Measurements from ENCODE around the gene SMARCA4. TPM values are rescaled to one million over a fixed set of nuclear protein-coding genes. Genes with fewer than 3 reads are reported as not detected.
"Not testable (repeated sequence)": the region's sequence is repeated elsewhere in the genome, so short reads cannot be mapped to it uniquely, and the experiment has no call there.

SMARCA4 gene
- total RNA-seq, 1 donor from 2014 or later: 95.6 TPM

GRCh38 chr19:11091703-11092153, 130.9 kb downstream of the SMARCA4 start:
- no peaks in the 10 kb centered on the region for H3K27me3 ChIP-seq
- ATAC-seq: no peak
- peak overlapping the region; percentile 76 for H3K4me3 ChIP-seq
- H3K27ac ChIP-seq: peak overlapping the region; percentile 98
- TF ChIP-seq CTCF (IDR thresholded peaks at IDR 0.05): no peak
- no peaks in the 10 kb centered on the region for H3K9me3 ChIP-seq
- peaks cover 5% of the 10 kb centered on the region for H3K36me3 ChIP-seq
- peaks cover 75% of the 10 kb centered on the region for H3K4me1 ChIP-seq
- DNase-seq: no peak
- intact Hi-C loops (cut with DNase I): no loop called here

- Histone ChIP-seq H3K27ac (peak overlapping the region; percentile 98), H3K27me3 (no peaks in the 10 kb centered on the region), H3K9me3 (no peaks in the 10 kb centered on the region), H3K4me3 (peak overlapping the region; percentile 76), H3K4me1 (peaks cover 79% of the 10 kb centered on the region), H3K36me3 (peaks cover 5% of the 10 kb centered on the region)
- intact Hi-C loops (cut with DNase I): no loop called here
- no peak for ATAC-seq
- TF ChIP-seq CTCF (IDR thresholded peaks at IDR 0.05): no peak
- DNase-seq: no peak
These were observed 131.3 kb downstream of the SMARCA4 start for GRCh38 chr19:11092181-11092538.

GRCh38 chr19:11093689-11094238, 132.9 kb downstream of the SMARCA4 start:
- Histone ChIP-seq H3K27ac (peak overlapping the region; percentile 98), H3K4me1 (peaks cover 76% of the 10 kb centered on the region), H3K9me3 (no peaks in the 10 kb centered on the region), H3K4me3 (peak overlapping the region; percentile 76), H3K36me3 (peaks cover 5% of the 10 kb centered on the region), H3K27me3 (no peaks in the 10 kb centered on the region)
- intact Hi-C loops (cut with DNase I): no loop called here
- DNase-seq (no peak), ATAC-seq (no peak)
- TF ChIP-seq CTCF (IDR thresholded peaks at IDR 0.05): no peak

GRCh38 chr19:11094520-11094894, 133.7 kb downstream of the SMARCA4 start:
- H3K4me3 ChIP-seq: peak overlapping the region; percentile 10
- H3K9me3 ChIP-seq: no peaks in the 10 kb centered on the region
- peaks cover 5% of the 10 kb centered on the region for H3K36me3 ChIP-seq
- ATAC-seq: no peak
- H3K4me1 ChIP-seq: peaks cover 71% of the 10 kb centered on the region
- no peaks in the 10 kb centered on the region for H3K27me3 ChIP-seq
- TF ChIP-seq CTCF (IDR thresholded peaks at IDR 0.05): no peak
- peak overlapping the region; percentile 98 for H3K27ac ChIP-seq
- intact Hi-C loops (cut with DNase I): no loop called here
- DNase-seq: no peak

- H3K4me1 ChIP-seq: peaks cover 64% of the 10 kb centered on the region
- intact Hi-C loops (cut with DNase I): no loop called here
These were observed 135.5 kb downstream of the SMARCA4 start for GRCh38 chr19:11096210-11096841.

GRCh38 chr19:11097367-11097766, 136.5 kb downstream of the SMARCA4 start:
- H3K4me3 ChIP-seq; H3K27me3 ChIP-seq; intact Hi-C loops (cut with DNase I); H3K9me3 ChIP-seq; ATAC-seq; DNase-seq: not testable (repeated sequence)
- Histone ChIP-seq H3K36me3 (peaks cover 26% of the 10 kb centered on the region), H3K27ac (peak overlapping the region; percentile 98), H3K4me1 (peaks cover 53% of the 10 kb centered on the region)

More at GRCh38 chr19:11096210-11096841, 135.5 kb downstream of the SMARCA4 start:
- H3K36me3 ChIP-seq: peaks cover 19% of the 10 kb centered on the region
- peak overlapping the region; percentile 98 for H3K27ac ChIP-seq
- no peaks in the 10 kb centered on the region for H3K9me3 ChIP-seq
- DNase-seq: no peak
- H3K27me3 ChIP-seq: no peaks in the 10 kb centered on the region
- ATAC-seq: no peak
- H3K4me3 ChIP-seq: peak overlapping the region; percentile 1
- TF ChIP-seq CTCF (IDR thresholded peaks at IDR 0.05): no peak
